Smooth muscle cell (in vitro differentiated cells): Measurements from ENCODE around the gene SLC36A1. TPM values are rescaled to one million over a fixed set of nuclear protein-coding genes. Genes with fewer than 3 reads are reported as not detected.

Experiments
- DNase-seq: peaks from one replicate; lab custom pipeline; 2025; ENCODE audit not compliant: unreplicated experiment; lab: John Stamatoyannopoulos, UW
- H2AFZ ChIP-seq: fragments of 200-600 bp; sonication (generic); 2 replicates; pipeline ENCODE4 v1.6.0; 2016; ENCODE audit warnings: antibody characterized with exemption, low read depth, mild to moderate bottlenecking
- H3F3A ChIP-seq: fragments of 200-600 bp; sonication (generic); 2 replicates; pipeline ENCODE4 v1.6.0; 2017; ENCODE audit warnings: antibody characterized with exemption, low read depth
- H3K27ac ChIP-seq: fragments of 200-600 bp; sonication (generic); 2 replicates; pipeline ENCODE4 v1.5.1; 2016; ENCODE audit warnings: low read depth, mild to moderate bottlenecking
- H3K27me3 ChIP-seq: fragments of 200-600 bp; sonication (generic); 2 replicates; pipeline ENCODE4 v1.6.1; 2016; ENCODE audit warnings: low read depth, mild to moderate bottlenecking
- H3K36me3 ChIP-seq: fragments of 200-600 bp; sonication (generic); 2 replicates; pipeline ENCODE4 v1.5.1; 2016; ENCODE audit warnings: low read depth
- H3K4me1 ChIP-seq: fragments of 200-600 bp; sonication (generic); 2 replicates; pipeline ENCODE4 v1.5.1; 2016; ENCODE audit warnings: low read depth
- H3K4me2 ChIP-seq: fragments of 200-600 bp; sonication (generic); 2 replicates; pipeline ENCODE4 v1.6.0; 2016; ENCODE audit warnings: mild to moderate bottlenecking
- H3K4me3 ChIP-seq: fragments of 200-600 bp; sonication (generic); 2 replicates; pipeline ENCODE4 v1.5.1; 2016; ENCODE audit warnings: mild to moderate bottlenecking
- H3K79me2 ChIP-seq: fragments of 200-600 bp; sonication (generic); 2 replicates; pipeline ENCODE4 v1.6.0; 2016; ENCODE audit warnings: low read depth, mild to moderate bottlenecking
- H3K9ac ChIP-seq: fragments of 200-600 bp; sonication (generic); 2 replicates; pipeline ENCODE4 v1.6.0; 2016; ENCODE audit warnings: low read depth
- H3K9me3 ChIP-seq: fragments of 200-600 bp; sonication (generic); replicated peaks from 2 replicates; pipeline ENCODE4 v1.5.1; 2016; ENCODE audit warnings: low read depth
- H4K20me1 ChIP-seq: fragments of 200-600 bp; sonication (generic); 2 replicates; pipeline ENCODE4 v1.6.0; 2016; ENCODE audit warnings: low read depth
- WGBS: methylation state at CpG from one replicate; pipeline ENCODE4 v1.1.7; 2016; ENCODE audit warnings: low lambda C conversion rate; 5-methylcytosine and 5-hydroxymethylcytosine counted together
- polyA plus RNA-seq: library from polyadenylated mRNA; unstranded; fragments of >200 nt; fragmentation: Nextera tagmentation; extraction: Ambion mirVana; gene quantifications from 2 replicates; pipeline ENCODE4 v1.2.1, GENCODE V29; 2016
- total RNA-seq: library from RNA; depleted of rRNA; stranded (reverse); fragments of >200 nt; gene quantifications from 2 replicates; pipeline ENCODE4 v1.2.3, GENCODE V29; 2014
- TF ChIP-seq, protein P1 (sequence below): fragments of 200-600 bp; sonication (generic); IDR thresholded peaks from 2 replicates; pipeline ENCODE4 v1.5.1; 2017; ENCODE audit warnings: borderline replicate concordance, mild to moderate bottlenecking, antibody characterized with exemption; ENCODE audit not compliant: insufficient read depth, poor library complexity, severe bottlenecking

Gene SLC36A1
- total and polyA plus RNA-seq, 2 experiments from 2014 or later: 6.9 to 8.8 TPM

DNA sequence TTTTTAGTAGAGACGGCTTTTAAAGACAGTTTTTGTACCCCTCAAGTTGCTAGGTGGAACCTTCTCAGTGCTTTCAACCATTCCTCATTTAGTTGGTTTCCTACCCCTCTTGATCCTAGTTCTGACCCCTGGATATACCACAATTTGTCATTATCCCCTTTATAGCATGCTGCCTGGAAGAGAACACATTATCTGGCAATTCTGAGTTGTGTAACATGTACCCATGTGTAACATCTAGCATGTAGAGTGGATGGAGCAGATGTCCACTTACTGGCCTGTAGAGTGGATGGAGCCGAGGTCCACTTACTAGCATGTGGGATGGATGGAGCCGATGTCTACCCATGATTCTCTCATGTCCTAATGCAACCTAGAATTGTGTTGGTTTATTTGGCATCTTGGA is 7.5 kb downstream of the SLC36A1 start:
- Histone ChIP-seq H3K9ac (no peak overlapping the region), H3K27ac (no peak overlapping the region), H3K4me2 (no peak overlapping the region), H3K4me3 (no peak overlapping the region), H4K20me1 (peaks cover 25% of the 10 kb centered on the region), H3K9me3 (no peaks in the 10 kb centered on the region), H3K27me3 (no peaks in the 10 kb centered on the region), H3K4me1 (peaks cover 5% of the 10 kb centered on the region), H2AFZ (no peak overlapping the region), H3K79me2 (peaks cover 28% of the 10 kb centered on the region), H3K36me3 (no peaks in the 10 kb centered on the region), H3F3A (peaks cover 8% of the 10 kb centered on the region)
- no peak for DNase-seq
- WGBS: 97% methylated on average over 3 of the region's 3 CpGs
- TF ChIP-seq, protein P1, sequence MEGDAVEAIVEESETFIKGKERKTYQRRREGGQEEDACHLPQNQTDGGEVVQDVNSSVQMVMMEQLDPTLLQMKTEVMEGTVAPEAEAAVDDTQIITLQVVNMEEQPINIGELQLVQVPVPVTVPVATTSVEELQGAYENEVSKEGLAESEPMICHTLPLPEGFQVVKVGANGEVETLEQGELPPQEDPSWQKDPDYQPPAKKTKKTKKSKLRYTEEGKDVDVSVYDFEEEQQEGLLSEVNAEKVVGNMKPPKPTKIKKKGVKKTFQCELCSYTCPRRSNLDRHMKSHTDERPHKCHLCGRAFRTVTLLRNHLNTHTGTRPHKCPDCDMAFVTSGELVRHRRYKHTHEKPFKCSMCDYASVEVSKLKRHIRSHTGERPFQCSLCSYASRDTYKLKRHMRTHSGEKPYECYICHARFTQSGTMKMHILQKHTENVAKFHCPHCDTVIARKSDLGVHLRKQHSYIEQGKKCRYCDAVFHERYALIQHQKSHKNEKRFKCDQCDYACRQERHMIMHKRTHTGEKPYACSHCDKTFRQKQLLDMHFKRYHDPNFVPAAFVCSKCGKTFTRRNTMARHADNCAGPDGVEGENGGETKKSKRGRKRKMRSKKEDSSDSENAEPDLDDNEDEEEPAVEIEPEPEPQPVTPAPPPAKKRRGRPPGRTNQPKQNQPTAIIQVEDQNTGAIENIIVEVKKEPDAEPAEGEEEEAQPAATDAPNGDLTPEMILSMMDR: no peak

DNA sequence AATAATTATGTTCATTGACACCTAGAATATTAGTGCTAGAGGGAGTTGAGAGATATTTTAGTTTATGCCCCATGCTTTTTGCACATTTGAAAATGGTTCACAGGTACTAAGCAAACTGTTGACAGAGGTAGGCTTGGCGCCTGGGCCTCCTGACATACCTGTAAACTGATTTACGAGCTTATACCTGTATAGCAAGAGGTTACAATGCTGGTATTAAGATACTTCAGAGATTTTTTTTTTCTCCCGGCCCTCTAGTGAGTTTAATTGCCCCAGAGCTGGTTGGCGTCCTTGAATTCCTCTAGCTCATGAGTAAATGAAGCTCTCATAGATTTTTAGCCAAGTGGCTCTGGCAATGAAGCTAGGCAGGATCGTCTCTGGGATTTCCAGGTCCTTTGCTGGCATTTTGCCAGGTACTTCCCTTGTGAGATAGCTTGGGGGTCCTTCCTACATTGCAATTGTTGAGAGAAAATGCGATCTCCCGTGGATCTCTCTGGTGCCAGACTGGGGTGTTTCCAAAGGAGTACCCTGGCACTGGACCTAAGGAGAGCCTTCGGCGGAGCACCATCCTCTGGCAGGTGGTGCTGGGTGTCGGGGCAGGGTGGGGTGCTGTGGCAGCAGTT is 9.0 kb downstream of the SLC36A1 start:
- no peak overlapping the region for H3K9ac ChIP-seq
- H3F3A ChIP-seq: peaks cover 11% of the 10 kb centered on the region
- H3K9me3 ChIP-seq: no peaks in the 10 kb centered on the region
- H2AFZ ChIP-seq: no peak overlapping the region
- no peak overlapping the region for H3K4me2 ChIP-seq
- H3K36me3 ChIP-seq: no peaks in the 10 kb centered on the region
- peaks cover 16% of the 10 kb centered on the region for H4K20me1 ChIP-seq
- no peak for DNase-seq
- H3K79me2 ChIP-seq: peaks cover 14% of the 10 kb centered on the region
- no peak overlapping the region for H3K27ac ChIP-seq
- H3K4me3 ChIP-seq: no peak overlapping the region
- TF ChIP-seq, protein P1: no peak
- WGBS: 95% methylated on average over 10 of the region's 10 CpGs
- peaks cover 5% of the 10 kb centered on the region for H3K4me1 ChIP-seq
- H3K27me3 ChIP-seq: no peaks in the 10 kb centered on the region

GRCh38 chr5:151458314-151458713 is 10.9 kb downstream of the SLC36A1 start:
- peaks cover 5% of the 10 kb centered on the region for H3K4me1 ChIP-seq
- no peak overlapping the region for H3K4me3 ChIP-seq
- no peak overlapping the region for H3K4me2 ChIP-seq
- no peak for DNase-seq
- no peak overlapping the region for H3K9ac ChIP-seq
- peaks cover 16% of the 10 kb centered on the region for H4K20me1 ChIP-seq
- no peaks in the 10 kb centered on the region for H3K9me3 ChIP-seq
- H3F3A ChIP-seq: peaks cover 3% of the 10 kb centered on the region
- peaks cover 10% of the 10 kb centered on the region for H3K79me2 ChIP-seq
- no peaks in the 10 kb centered on the region for H3K36me3 ChIP-seq
- no peak overlapping the region for H2AFZ ChIP-seq
- no peak overlapping the region for H3K27ac ChIP-seq
- WGBS: 92% methylated on average over 5 of the region's 5 CpGs
- no peaks in the 10 kb centered on the region for H3K27me3 ChIP-seq
- TF ChIP-seq, protein P1: no peak

DNA sequence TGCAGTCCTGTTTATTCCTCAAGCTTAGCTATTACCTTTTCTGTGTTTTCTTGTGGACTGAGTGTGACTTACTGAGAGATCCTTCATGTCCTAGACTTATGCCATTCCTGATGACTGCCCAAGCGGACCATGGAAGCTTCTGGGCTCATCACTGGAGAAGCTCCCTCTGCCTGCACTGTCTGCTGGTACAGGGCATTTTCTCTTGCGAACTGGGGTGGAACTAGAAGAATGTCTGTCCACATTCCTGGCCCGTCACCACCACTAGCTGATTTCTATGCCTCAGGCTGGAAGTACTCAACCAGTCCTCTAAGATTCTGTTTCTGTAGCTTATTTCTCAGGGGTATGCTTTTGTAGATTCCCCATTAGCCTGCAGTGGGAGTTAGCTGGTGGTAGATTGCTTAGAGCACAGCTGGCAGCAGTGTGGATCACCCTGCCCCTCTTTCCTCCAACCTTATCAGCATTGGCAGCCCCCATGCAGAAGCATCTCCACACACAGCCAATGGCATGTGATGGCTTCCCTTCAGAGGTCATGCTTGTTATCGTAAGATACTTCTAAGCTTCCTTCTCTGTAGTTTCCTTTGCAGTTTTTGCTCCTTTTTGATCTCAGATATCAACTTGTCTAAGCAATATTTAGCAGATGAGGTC is 12.4 kb downstream of the SLC36A1 start:
- H3K4me2 ChIP-seq: no peak overlapping the region
- H3K4me1 ChIP-seq: no peaks in the 10 kb centered on the region
- TF ChIP-seq, protein P1: no peak
- WGBS: 45% methylated on average over 4 of the region's 4 CpGs
- no peak overlapping the region for H3K9ac ChIP-seq
- no peak overlapping the region for H2AFZ ChIP-seq
- no peaks in the 10 kb centered on the region for H3K9me3 ChIP-seq
- H3K36me3 ChIP-seq: peaks cover 4% of the 10 kb centered on the region
- H3K79me2 ChIP-seq: peaks cover 8% of the 10 kb centered on the region
- H4K20me1 ChIP-seq: peaks cover 15% of the 10 kb centered on the region
- H3K27ac ChIP-seq: no peak overlapping the region
- no peak for DNase-seq
- H3K27me3 ChIP-seq: no peaks in the 10 kb centered on the region
- no peak overlapping the region for H3K4me3 ChIP-seq
- H3F3A ChIP-seq: peaks cover 3% of the 10 kb centered on the region
